A549 (cell line): ENCODE results near the gene CCDC136.

Experiments
- EP300 ChIP-seq, 2 experiments: fragments of >200 bp; sonication (Bioruptor Twin); formaldehyde crosslinking; IDR thresholded peaks; 2 replicates in 1 of 2; 3 replicates in 1 of 2; pipeline ENCODE4 v1.6.1; 2016 to 2017
- MAZ ChIP-seq: fragments of 150-350 bp; IDR thresholded peaks from 2 replicates; pipeline ENCODE4 v1.6.1; 2014; ENCODE audit warnings: antibody characterized with exemption, low read depth, low read length, borderline replicate concordance
- NPAS2 ChIP-seq: fragments of 250-450 bp; sonication (Bioruptor Pico); IDR thresholded peaks from 2 replicates; pipeline ENCODE4 v1.8.0; 2022; ENCODE audit warnings: mild to moderate bottlenecking, moderate library complexity, borderline replicate concordance
- POLR2A ChIP-seq: IDR thresholded peaks from 2 replicates; pipeline ENCODE4 v1.6.1; 2012; ENCODE audit warnings: mild to moderate bottlenecking, low read length
- REST ChIP-seq: fragments of 200-600 bp; sonication (generic); IDR thresholded peaks from 2 replicates; pipeline ENCODE4 v1.6.1; 2016; ENCODE audit warnings: antibody characterized with exemption, mild to moderate bottlenecking, moderate library complexity
- SMC3 ChIP-seq: fragments of >200 bp; sonication (Bioruptor Twin); formaldehyde crosslinking; IDR thresholded peaks from 3 replicates; pipeline ENCODE4 v1.6.1; 2018; ENCODE audit warnings: inconsistent platforms
- TF ChIP-seq, protein P1 (sequence below): fragments of >200 bp; sonication (Bioruptor Twin); formaldehyde crosslinking; IDR thresholded peaks from 3 replicates; pipeline ENCODE4 v1.5.1; 2016
- TF ChIP-seq, protein P2 (sequence below): fragments of 250-450 bp; sonication (Bioruptor Pico); IDR thresholded peaks from 2 replicates; pipeline ENCODE4 v1.5.0; 2021; ENCODE audit warnings: mild to moderate bottlenecking, moderate library complexity, borderline replicate concordance
- TF ChIP-seq, protein P3 (sequence below): IDR thresholded peaks from 2 replicates; pipeline ENCODE4 v1.6.1; 2012

DNA sequence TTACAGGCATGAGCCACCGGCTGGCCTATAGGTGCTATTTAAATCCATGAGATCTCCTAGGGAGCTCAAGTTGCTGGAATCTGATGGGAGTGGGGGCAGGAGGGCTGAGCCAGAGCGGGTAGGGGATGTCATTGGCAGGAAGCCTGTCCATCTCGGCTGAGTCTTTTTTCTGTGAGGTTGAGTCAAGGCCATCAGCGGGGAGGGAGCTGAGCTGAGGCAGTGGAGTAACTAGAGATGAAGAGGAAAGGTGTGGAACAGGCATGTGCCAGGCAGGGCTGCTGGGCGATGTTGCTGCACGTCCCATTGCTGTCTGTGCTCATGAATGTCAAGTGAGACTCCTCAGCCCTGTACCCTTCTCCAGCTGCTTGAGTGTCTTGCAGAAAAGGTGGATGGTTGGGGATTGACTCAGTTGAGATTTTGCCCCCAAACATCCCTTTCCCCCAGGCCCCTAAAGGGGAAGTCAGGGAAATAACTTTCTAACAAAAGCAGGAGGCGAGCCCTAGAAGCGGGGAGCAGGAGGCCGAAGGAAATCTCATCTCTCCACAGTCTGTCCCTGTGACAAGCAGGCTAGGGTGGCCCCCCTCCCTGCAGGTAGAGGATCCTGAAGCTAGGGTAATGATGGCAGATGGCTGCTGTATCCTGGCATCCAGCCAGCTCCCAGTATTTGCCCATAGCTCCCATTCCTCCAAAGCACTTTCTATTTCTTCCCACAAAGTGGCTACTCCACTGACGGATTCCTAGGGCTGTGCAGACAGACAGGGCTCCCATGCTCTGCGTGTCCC lies 76.3 kb downstream of the CCDC136 start:
- TF ChIP-seq REST = no peak
- TF ChIP-seq, protein P1, sequence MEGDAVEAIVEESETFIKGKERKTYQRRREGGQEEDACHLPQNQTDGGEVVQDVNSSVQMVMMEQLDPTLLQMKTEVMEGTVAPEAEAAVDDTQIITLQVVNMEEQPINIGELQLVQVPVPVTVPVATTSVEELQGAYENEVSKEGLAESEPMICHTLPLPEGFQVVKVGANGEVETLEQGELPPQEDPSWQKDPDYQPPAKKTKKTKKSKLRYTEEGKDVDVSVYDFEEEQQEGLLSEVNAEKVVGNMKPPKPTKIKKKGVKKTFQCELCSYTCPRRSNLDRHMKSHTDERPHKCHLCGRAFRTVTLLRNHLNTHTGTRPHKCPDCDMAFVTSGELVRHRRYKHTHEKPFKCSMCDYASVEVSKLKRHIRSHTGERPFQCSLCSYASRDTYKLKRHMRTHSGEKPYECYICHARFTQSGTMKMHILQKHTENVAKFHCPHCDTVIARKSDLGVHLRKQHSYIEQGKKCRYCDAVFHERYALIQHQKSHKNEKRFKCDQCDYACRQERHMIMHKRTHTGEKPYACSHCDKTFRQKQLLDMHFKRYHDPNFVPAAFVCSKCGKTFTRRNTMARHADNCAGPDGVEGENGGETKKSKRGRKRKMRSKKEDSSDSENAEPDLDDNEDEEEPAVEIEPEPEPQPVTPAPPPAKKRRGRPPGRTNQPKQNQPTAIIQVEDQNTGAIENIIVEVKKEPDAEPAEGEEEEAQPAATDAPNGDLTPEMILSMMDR = no peak
- TF ChIP-seq POLR2A = no peak
- no peak for TF ChIP-seq MAZ
- TF ChIP-seq, protein P2, sequence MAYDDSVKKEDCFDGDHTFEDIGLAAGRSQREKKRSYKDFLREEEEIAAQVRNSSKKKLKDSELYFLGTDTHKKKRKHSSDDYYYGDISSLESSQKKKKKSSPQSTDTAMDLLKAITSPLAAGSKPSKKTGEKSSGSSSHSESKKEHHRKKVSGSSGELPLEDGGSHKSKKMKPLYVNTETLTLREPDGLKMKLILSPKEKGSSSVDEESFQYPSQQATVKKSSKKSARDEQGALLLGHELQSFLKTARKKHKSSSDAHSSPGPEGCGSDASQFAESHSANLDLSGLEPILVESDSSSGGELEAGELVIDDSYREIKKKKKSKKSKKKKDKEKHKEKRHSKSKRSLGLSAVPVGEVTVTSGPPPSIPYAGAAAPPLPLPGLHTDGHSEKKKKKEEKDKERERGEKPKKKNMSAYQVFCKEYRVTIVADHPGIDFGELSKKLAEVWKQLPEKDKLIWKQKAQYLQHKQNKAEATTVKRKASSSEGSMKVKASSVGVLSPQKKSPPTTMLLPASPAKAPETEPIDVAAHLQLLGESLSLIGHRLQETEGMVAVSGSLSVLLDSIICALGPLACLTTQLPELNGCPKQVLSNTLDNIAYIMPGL (CRISPR knock-in tag) = no peak
- TF ChIP-seq NPAS2 (CRISPR knock-in tag) = no peak
- TF ChIP-seq, protein P3, sequence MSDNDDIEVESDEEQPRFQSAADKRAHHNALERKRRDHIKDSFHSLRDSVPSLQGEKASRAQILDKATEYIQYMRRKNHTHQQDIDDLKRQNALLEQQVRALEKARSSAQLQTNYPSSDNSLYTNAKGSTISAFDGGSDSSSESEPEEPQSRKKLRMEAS = no peak
- no peak for TF ChIP-seq SMC3
- no peak for TF ChIP-seq EP300 (IDR thresholded peaks at IDR 0.05)
